Measurements from ENCODE around the gene EIF4G1.
"Not testable (repeated sequence)": the region's sequence is repeated elsewhere in the genome, so short reads cannot be mapped to it uniquely, and the experiment has no call there.

The EIF4G1 gene

GRCh38 chr3:184334470-184335158, 20.2 kb downstream of the EIF4G1 start:
- peak; percentile 93 for DNase-seq (ENCODE audit: low spot score)

- DNase-seq (ENCODE audit: low spot score): no peak
These were observed 20.9 kb downstream of the EIF4G1 start for GRCh38 chr3:184335291-184335660.

- DNase-seq (ENCODE audit: low spot score): peak; percentile 66
These were observed 21.5 kb downstream of the EIF4G1 start for GRCh38 chr3:184335661-184336546.

GRCh38 chr3:184336547-184337398, 22.4 kb downstream of the EIF4G1 start:
- peak; percentile 64 for DNase-seq (ENCODE audit: low spot score)

GRCh38 chr3:184337399-184337714, 23.0 kb downstream of the EIF4G1 start, which contains the start of gene FAM131A:
Gene FAM131A (plus strand): TSS chr3:184337600. CDS start chr3:184337631, 31 bp downstream.
- no peak for DNase-seq (ENCODE audit: low spot score)

- no peak for DNase-seq (ENCODE audit: low spot score)
These were observed 23.6 kb downstream of the EIF4G1 start for GRCh38 chr3:184337981-184338380.

- DNase-seq (ENCODE audit: low spot score): peak; percentile 91
These were observed 24.1 kb downstream of the EIF4G1 start for GRCh38 chr3:184338511-184338945.

DNA sequence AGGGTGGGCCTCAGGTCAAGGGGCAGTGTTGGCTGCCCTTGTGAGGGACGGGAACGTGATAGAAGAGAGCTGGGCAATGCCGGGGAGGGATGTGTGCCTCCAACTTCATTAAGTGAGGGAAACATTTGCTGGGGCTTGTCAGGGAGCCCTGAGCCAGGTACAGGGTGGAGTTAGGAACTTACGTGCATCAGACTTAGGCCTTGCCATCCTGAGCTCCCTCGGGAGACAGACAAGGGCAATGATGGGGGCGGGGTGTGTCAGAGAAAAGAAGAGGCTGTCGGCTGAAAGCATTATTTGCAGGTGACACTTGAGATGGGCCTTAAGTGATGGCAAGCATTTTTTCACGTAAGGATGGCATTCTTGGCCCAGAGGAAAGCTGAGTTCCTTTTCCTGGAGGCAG, 24.6 kb downstream of the EIF4G1 start:
- DNase-seq (ENCODE audit: low spot score): no peak

- not testable (repeated sequence) for DNase-seq (ENCODE audit: low spot score)
These were observed 25.2 kb downstream of the EIF4G1 start for GRCh38 chr3:184339451-184340135.

GRCh38 chr3:184341925-184342324, 27.5 kb downstream of the EIF4G1 start:
- no peak for DNase-seq (ENCODE audit: low spot score)

DNA sequence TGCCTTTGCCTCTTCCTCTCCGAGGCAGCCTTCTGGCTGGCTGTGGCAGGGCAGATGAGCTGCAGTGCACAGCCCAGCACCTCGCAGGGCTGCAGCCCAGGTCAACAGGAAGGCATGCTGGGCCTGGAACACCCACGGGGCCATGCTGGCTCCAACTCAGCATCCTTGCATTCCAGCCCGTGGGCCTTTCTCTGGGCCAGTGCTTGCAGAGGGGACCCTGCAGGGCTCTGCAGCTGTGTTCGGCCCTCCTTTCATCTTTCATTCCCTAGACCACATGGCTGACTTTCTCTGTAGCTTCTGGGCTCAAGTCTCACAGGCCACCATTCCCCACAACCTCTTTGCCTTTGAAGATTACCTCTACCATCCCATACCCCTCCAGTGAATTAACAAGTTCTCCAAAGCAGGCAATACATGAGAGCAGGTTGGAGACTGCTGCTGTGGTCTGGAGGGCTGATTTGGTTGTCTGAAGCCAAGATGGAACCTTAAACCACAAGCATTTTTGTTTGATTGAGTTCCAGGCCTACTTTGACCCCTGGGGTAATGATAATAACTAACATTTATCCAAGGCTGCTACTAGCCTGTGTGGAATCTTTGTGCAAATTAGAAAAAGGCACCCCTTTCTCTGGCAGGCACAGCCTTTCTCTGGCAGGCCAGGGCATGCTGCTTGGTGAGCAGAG, 28.9 kb downstream of the EIF4G1 start:
- no peak for DNase-seq (ENCODE audit: low spot score)

- DNase-seq (ENCODE audit: low spot score): no peak
These were observed 30.3 kb downstream of the EIF4G1 start for GRCh38 chr3:184344579-184345316.

- peak; percentile 58 for DNase-seq (ENCODE audit: low spot score)
These were observed 31.1 kb downstream of the EIF4G1 start for GRCh38 chr3:184345317-184346144.

- DNase-seq (ENCODE audit: low spot score): no peak
These were observed 32.2 kb downstream of the EIF4G1 start for GRCh38 chr3:184346480-184347190.

DNA sequence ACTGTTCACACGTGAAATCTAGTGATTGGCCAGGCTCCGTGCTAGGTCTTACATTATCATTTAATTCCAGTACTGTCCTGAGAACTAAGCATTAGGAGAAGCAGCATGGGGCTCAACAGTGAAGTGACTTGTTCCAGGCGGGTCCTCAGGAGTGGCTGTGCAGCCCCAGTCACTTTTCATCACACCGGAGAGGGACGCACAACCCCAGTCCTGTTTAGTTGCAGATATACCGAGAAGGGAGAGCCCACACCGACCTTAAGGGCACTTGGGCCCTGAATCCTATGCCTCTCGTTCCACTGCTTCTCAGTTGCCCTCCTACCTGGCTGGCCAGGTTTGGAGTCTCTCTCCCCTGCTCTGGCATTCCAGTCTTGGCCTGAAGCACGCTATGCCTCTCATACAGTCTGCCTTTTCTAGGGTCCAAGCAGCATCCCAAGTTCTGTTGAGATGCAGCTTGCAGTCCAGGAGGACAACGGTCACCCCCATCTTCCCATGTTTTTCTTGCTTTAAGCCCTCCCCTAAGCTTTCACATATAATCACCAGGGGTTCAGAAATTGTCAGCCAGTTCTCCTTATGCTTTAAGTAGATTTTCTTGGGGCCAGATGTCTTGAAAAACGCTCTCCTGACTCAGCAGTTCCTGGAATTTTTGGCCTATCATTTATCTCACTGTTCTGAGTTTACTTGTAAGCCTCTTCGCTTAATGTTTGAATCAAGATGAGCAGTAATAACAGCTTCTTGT, 33.1 kb downstream of the EIF4G1 start:
- DNase-seq (ENCODE audit: low spot score): no peak

GRCh38 chr3:184348057-184348382, 33.6 kb downstream of the EIF4G1 start:
- DNase-seq (ENCODE audit: low spot score): no peak

- no peak for DNase-seq (ENCODE audit: low spot score)
These were observed 35.4 kb downstream of the EIF4G1 start for GRCh38 chr3:184349563-184350470.

Measured in kidney capillary endothelial cell (primary cell).